ENCODE results near the gene BTRC.

Gene BTRC

GRCh38 chr10:101563007-101563406 is 209.0 kb downstream of the BTRC start:
- Histone ChIP-seq H3K36me3 (ENCODE audit: control insufficient read depth, insufficient read depth, low read length) (no peaks in the 10 kb centered on the region), H3K9me3 (ENCODE audit: control insufficient read depth, insufficient read depth, low read length) (no peaks in the 10 kb centered on the region), H3K9ac (ENCODE audit: low read depth, low read length) (no peak overlapping the region), H3K27me3 (ENCODE audit: control insufficient read depth, insufficient read depth, low read length) (peaks cover 25% of the 10 kb centered on the region), H3K4me1 (ENCODE audit: control insufficient read depth, insufficient read depth, low read length) (peaks cover 3% of the 10 kb centered on the region; the same call in 1 of the 2 replicates), H3K4me3 (ENCODE audit: low read depth, low read length) (no peak overlapping the region), H3K27ac (ENCODE audit: low read depth, low read length) (no peak overlapping the region)

GRCh38 chr10:101563497-101564040 is 209.6 kb downstream of the BTRC start:
- Histone ChIP-seq H3K9me3 (ENCODE audit: control insufficient read depth, insufficient read depth, low read length) (no peaks in the 10 kb centered on the region), H3K27ac (ENCODE audit: low read depth, low read length) (no peak overlapping the region), H3K9ac (ENCODE audit: low read depth, low read length) (no peak overlapping the region), H3K36me3 (ENCODE audit: control insufficient read depth, insufficient read depth, low read length) (no peaks in the 10 kb centered on the region), H3K27me3 (ENCODE audit: control insufficient read depth, insufficient read depth, low read length) (peaks cover 31% of the 10 kb centered on the region), H3K4me3 (ENCODE audit: low read depth, low read length) (no peak overlapping the region), H3K4me1 (ENCODE audit: control insufficient read depth, insufficient read depth, low read length) (peaks cover 3% of the 10 kb centered on the region; the same call in 1 of the 2 replicates)

GRCh38 chr10:101564490-101564991 is 210.6 kb downstream of the BTRC start:
- Histone ChIP-seq H3K27me3 (ENCODE audit: control insufficient read depth, insufficient read depth, low read length) (peaks cover 40% of the 10 kb centered on the region), H3K9me3 (ENCODE audit: control insufficient read depth, insufficient read depth, low read length) (no peaks in the 10 kb centered on the region), H3K9ac (ENCODE audit: low read depth, low read length) (no peak overlapping the region), H3K36me3 (ENCODE audit: control insufficient read depth, insufficient read depth, low read length) (no peaks in the 10 kb centered on the region), H3K27ac (ENCODE audit: low read depth, low read length) (no peak overlapping the region), H3K4me3 (ENCODE audit: low read depth, low read length) (no peak overlapping the region), H3K4me1 (ENCODE audit: control insufficient read depth, insufficient read depth, low read length) (peaks cover 3% of the 10 kb centered on the region; the same call in 1 of the 2 replicates)

DNA sequence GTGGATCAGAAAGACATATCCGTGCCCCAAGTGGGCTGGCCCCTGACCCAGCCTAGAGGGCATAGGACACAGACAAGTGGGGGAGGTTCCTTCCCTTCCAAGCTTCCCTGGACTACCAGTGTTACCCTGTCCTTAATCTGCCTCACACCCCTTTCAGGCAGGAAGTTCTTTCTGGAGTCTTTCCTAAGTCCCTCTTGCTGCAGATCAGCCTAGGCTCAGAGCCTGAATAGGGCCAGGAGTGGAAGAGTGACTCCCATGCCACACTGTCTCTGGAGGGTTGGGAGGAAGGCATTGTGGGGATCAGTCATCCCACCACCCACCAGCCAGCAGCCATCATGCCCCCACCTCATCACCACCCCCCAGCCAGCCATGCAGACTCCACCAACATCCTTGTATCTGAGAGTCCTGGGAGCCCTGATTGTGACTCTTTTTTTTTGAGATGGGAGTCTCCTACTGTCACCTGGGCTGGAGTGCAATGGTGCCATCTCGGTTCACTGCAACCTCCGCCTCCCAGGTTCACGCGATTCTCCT is 211.5 kb downstream of the BTRC start:
- no peaks in the 10 kb centered on the region for H3K36me3 ChIP-seq (ENCODE audit: control insufficient read depth, insufficient read depth, low read length)
- H3K27me3 ChIP-seq (ENCODE audit: control insufficient read depth, insufficient read depth, low read length), result peaks cover 45% of the 10 kb centered on the region
- H3K4me3 ChIP-seq (ENCODE audit: low read depth, low read length), result no peak overlapping the region
- no peak overlapping the region for H3K9ac ChIP-seq (ENCODE audit: low read depth, low read length)
- no peak overlapping the region for H3K27ac ChIP-seq (ENCODE audit: low read depth, low read length)
- H3K9me3 ChIP-seq (ENCODE audit: control insufficient read depth, insufficient read depth, low read length), result no peaks in the 10 kb centered on the region
- peaks cover 3% of the 10 kb centered on the region; the same call in 1 of the 2 replicates for H3K4me1 ChIP-seq (ENCODE audit: control insufficient read depth, insufficient read depth, low read length)

- no peaks in the 10 kb centered on the region for H3K36me3 ChIP-seq (ENCODE audit: control insufficient read depth, insufficient read depth, low read length)
- no peak overlapping the region for H3K4me3 ChIP-seq (ENCODE audit: low read depth, low read length)
- H3K27ac ChIP-seq (ENCODE audit: low read depth, low read length), result no peak overlapping the region
- peaks cover 50% of the 10 kb centered on the region for H3K27me3 ChIP-seq (ENCODE audit: control insufficient read depth, insufficient read depth, low read length)
- H3K9ac ChIP-seq (ENCODE audit: low read depth, low read length), result no peak overlapping the region
- H3K4me1 ChIP-seq (ENCODE audit: control insufficient read depth, insufficient read depth, low read length), result peaks cover 5% of the 10 kb centered on the region; the same call in 1 of the 2 replicates
- no peaks in the 10 kb centered on the region for H3K9me3 ChIP-seq (ENCODE audit: control insufficient read depth, insufficient read depth, low read length)
These were observed 212.0 kb downstream of the BTRC start for GRCh38 chr10:101565936-101566332.

DNA sequence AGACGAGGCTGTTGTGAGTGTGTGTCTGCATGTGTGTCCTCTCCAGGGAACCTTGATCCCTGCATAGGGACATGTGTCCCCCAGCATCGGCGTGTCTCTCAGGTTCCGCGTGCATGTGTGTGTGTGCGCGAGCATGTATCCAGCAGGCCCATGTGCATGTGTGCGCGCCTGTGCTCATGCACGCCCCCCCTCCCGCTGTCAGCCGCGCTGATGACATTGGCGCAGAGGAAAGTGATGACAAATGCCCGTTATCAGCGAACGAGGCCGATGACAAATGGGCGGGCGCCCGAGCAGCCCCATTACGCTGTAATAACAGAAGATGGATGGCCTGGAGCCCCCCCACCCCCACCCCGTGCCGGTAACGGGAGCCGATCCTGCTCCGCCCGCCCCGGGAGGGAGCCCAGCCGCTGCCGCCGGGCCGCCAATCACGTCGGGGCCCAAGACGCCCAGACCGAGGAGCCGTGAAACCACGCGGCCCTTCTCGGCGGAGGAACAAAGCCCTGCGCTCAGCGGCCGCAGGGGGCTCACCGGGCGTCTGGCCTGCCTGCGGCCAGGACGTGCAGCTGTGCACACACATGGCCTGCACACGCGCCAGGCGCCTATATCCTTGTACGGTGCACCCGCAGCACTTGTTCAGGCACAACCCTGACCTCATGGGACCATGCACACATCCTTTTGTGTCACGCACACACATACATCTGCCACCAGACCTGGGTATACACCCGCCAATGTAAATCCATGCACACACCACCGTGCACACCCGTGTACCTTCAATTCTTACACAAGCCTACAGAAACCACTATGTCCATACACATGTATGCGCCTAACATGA is 212.6 kb downstream of the BTRC start:
- Histone ChIP-seq H3K4me3 (ENCODE audit: low read depth, low read length) (no peak overlapping the region), H3K9me3 (ENCODE audit: control insufficient read depth, insufficient read depth, low read length) (no peaks in the 10 kb centered on the region), H3K9ac (ENCODE audit: low read depth, low read length) (no peak overlapping the region), H3K4me1 (ENCODE audit: control insufficient read depth, insufficient read depth, low read length) (peaks cover 7% of the 10 kb centered on the region; the same call in 1 of the 2 replicates), H3K27me3 (ENCODE audit: control insufficient read depth, insufficient read depth, low read length) (peaks cover 56% of the 10 kb centered on the region), H3K36me3 (ENCODE audit: control insufficient read depth, insufficient read depth, low read length) (no peaks in the 10 kb centered on the region), H3K27ac (ENCODE audit: low read depth, low read length) (no peak overlapping the region)

DNA sequence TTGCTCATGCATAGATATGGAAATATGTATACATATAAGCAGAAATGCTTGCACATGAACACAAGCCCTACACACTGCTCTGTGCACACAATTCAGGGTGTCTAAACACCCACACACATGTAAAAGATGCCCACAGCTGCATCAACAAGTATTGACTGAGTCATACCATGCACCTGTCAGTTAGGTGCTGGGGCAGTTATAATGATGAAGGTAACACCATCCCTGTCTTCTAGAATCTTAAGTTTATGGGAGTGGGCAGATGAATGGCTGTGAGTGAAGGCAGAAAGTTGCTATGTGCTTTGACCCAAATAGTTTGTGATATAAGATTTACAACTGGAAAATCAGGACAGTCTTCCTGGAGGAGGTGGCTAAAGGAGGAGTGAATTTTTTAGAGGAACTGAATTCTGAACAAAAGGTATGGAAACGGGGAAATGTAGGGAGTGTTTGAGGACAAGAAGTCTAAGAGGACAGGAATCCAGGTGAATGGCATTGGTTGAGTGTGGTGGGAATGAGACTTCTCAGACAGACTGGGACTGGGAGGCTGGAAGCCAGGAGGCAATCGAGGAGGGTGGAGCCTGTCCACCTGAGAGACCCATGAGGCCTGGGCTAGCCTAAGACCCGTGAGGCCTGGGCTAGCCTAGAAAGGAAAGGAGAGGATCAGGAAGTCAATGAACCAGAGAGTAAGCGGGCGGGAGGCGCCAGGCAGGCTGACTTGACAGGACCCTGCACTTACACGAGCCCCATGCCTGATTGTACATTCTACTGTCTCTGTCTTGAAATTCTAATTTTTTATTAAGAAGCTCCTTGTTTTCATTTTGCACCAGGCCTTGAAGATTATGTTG is 213.4 kb downstream of the BTRC start:
- Histone ChIP-seq H3K36me3 (ENCODE audit: control insufficient read depth, insufficient read depth, low read length) (no peaks in the 10 kb centered on the region), H3K27me3 (ENCODE audit: control insufficient read depth, insufficient read depth, low read length) (peaks cover 63% of the 10 kb centered on the region), H3K9ac (ENCODE audit: low read depth, low read length) (no peak overlapping the region), H3K4me1 (ENCODE audit: control insufficient read depth, insufficient read depth, low read length) (peaks cover 7% of the 10 kb centered on the region; the same call in 1 of the 2 replicates), H3K9me3 (ENCODE audit: control insufficient read depth, insufficient read depth, low read length) (no peaks in the 10 kb centered on the region), H3K4me3 (ENCODE audit: low read depth, low read length) (no peak overlapping the region), H3K27ac (ENCODE audit: low read depth, low read length) (no peak overlapping the region)

DNA sequence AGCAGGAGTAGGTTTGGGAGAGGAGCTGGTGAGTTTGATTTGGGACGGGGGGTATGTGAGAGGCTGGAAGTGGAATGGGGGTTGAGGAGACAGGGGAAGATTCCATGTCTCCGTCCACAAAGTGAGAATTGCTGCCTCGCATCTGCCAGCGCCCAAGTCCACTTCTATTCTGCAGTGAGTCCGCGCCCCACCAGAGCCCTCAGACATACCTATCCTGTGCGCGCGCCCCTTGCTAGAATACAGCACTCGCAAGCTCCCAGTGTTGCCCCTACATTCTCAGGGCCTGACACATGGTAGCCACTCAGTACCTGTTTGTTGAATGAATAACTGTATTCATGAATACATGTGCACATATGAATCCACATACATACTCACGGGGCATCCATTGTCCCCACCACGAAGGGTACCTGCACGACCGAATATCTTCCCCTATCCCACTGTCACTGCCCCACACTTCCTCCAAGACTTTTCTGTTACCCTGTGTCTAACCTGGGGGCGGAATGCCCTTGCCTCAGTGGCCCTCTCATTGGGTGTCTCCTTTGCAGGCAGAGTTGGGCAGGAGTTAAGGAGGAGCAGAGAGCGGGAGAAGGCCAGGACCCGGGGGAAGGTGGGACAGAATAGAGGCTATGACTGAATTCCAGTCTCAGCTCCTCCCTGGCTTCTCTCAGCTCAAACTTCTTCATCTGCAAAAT is 214.2 kb downstream of the BTRC start:
- H3K27ac ChIP-seq (ENCODE audit: low read depth, low read length), result no peak overlapping the region
- H3K4me3 ChIP-seq (ENCODE audit: low read depth, low read length), result no peak overlapping the region
- H3K4me1 ChIP-seq (ENCODE audit: control insufficient read depth, insufficient read depth, low read length), result peaks cover 7% of the 10 kb centered on the region; the same call in 1 of the 2 replicates
- peaks cover 70% of the 10 kb centered on the region for H3K27me3 ChIP-seq (ENCODE audit: control insufficient read depth, insufficient read depth, low read length)
- no peak overlapping the region for H3K9ac ChIP-seq (ENCODE audit: low read depth, low read length)
- no peaks in the 10 kb centered on the region for H3K36me3 ChIP-seq (ENCODE audit: control insufficient read depth, insufficient read depth, low read length)
- no peaks in the 10 kb centered on the region for H3K9me3 ChIP-seq (ENCODE audit: control insufficient read depth, insufficient read depth, low read length)

GRCh38 chr10:101569323-101569621 is 215.3 kb downstream of the BTRC start:
- Histone ChIP-seq H3K27me3 (ENCODE audit: control insufficient read depth, insufficient read depth, low read length) (peaks cover 70% of the 10 kb centered on the region), H3K9ac (ENCODE audit: low read depth, low read length) (no peak overlapping the region), H3K4me1 (ENCODE audit: control insufficient read depth, insufficient read depth, low read length) (peaks cover 7% of the 10 kb centered on the region; the same call in 1 of the 2 replicates), H3K9me3 (ENCODE audit: control insufficient read depth, insufficient read depth, low read length) (no peaks in the 10 kb centered on the region), H3K4me3 (ENCODE audit: low read depth, low read length) (peak overlapping the region; percentile 68), H3K36me3 (ENCODE audit: control insufficient read depth, insufficient read depth, low read length) (no peaks in the 10 kb centered on the region), H3K27ac (ENCODE audit: low read depth, low read length) (no peak overlapping the region)

Measured in HUES48 (cell line).